Stimulated activated naive CD4-positive, alpha-beta T cell (primary cell): Measurements from ENCODE around the gene FCRL5.

ENCODE experiments used
- DNase-seq, 6 experiments: peaks; one replicate each; lab custom pipeline; 2025; lab: John Stamatoyannopoulos, UW

The FCRL5 gene

DNA sequence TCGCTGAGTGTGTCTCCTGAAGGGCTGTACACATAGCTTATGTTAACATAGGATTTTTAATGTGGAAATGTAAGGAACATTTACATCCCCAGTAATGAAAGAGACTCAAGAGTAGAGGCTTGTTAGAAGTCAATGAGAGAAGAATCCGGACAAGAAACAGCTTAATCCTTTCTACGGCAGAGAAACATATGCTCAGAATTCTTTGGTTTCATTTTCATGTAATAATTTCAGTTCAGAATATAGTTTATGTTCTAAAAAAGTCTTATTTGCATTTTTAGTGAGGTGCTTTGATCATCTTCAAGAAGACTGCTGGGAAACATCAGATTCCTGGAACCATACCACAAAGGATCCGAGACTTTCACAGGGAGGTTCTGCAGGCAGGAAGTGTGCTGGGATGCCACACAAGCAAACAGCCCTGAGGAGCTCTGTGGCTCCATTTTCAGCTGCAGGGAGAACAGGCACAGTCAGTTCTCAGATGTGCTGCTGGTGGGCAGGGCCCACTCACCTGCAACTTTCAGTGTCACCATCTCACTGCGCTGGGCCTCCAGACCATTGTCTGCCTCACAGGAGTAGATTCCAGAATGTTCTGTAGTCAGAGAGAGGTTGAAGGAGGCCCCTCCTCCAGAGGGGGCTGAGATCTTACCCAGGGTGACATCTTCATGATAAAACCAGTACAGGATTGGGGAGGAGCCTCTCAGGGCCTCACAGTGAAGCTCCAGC lies 28.4 kb downstream of the FCRL5 start:
- DNase-seq = no peak

- no peak for DNase-seq
These were observed 31.3 kb downstream of the FCRL5 start for GRCh38 chr1:157521056-157521455.

DNA sequence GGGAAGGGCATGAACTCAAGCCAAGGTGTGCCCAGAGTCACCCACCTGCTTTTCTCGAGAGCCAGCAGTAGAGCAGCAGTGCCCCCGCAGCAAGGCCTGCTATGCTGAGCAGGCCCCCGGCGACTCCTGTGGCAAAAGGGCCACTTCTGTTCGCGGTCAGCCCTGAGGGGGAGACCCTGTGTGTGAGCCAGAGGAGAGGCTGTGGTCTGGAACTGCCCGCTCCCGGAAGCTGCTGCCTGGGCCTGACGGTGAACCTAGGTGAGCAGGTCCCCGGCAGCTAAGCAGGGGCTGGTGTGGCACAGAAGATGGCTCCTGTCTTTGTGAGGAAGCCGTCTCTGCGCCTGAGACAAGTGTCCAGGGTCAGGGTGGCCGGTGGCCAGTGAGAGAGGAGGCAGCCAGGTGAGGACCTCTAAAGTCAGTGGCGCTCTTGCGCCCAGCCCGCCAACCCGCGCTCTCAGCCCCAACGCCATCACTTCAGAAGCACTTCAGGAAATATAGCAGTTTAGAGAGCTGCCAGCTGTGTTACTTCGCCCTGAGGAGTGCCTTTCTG lies 31.9 kb downstream of the FCRL5 start:
- no peak for DNase-seq

- DNase-seq = no peak
These were observed 32.9 kb downstream of the FCRL5 start for GRCh38 chr1:157519451-157519850.

GRCh38 chr1:157517016-157517415 lies 35.3 kb downstream of the FCRL5 start:
- DNase-seq = no peak

GRCh38 chr1:157515709-157516108 lies 36.6 kb downstream of the FCRL5 start:
- no peak for DNase-seq

- no peak for DNase-seq
These were observed 37.2 kb downstream of the FCRL5 start for GRCh38 chr1:157515141-157515540.

- no peak for DNase-seq
These were observed 40.0 kb downstream of the FCRL5 start for GRCh38 chr1:157512036-157512969.

GRCh38 chr1:157509546-157510232 lies 42.6 kb downstream of the FCRL5 start:
- DNase-seq = no peak

- no peak for DNase-seq
These were observed 46.6 kb downstream of the FCRL5 start for GRCh38 chr1:157505481-157506272.

- no peak for DNase-seq
These were observed 47.7 kb downstream of the FCRL5 start for GRCh38 chr1:157504646-157505045.

- no peak for DNase-seq
These were observed 52.8 kb downstream of the FCRL5 start for GRCh38 chr1:157499521-157499920.

- no peak for DNase-seq
These were observed 53.6 kb downstream of the FCRL5 start for GRCh38 chr1:157498736-157499090.

GRCh38 chr1:157497987-157498735 lies 54.2 kb downstream of the FCRL5 start:
- no peak for DNase-seq

GRCh38 chr1:157497284-157497683 lies 55.0 kb downstream of the FCRL5 start:
- no peak for DNase-seq

DNA sequence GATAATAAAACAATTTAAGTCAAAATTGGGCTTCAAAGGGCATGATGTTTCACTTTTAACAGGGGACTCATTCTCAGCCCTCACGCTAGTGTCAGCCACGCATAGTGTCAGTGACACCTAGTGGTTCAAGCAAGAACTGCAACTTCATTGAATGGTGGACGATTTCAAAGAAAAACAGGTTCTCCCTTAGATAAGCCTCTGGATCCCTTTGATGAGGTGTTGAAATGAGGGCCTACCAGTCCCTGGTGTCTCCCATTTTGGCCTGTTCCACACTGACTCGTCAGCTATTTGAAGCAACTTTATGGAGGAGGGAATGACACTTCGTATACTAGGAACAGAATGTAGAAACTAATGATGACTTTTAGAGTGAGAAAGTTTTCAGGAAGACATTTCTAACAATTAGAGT lies 56.2 kb downstream of the FCRL5 start:
- DNase-seq = peak in 3 of 6 experiments; percentile 10 to 30 (median 26)

DNA sequence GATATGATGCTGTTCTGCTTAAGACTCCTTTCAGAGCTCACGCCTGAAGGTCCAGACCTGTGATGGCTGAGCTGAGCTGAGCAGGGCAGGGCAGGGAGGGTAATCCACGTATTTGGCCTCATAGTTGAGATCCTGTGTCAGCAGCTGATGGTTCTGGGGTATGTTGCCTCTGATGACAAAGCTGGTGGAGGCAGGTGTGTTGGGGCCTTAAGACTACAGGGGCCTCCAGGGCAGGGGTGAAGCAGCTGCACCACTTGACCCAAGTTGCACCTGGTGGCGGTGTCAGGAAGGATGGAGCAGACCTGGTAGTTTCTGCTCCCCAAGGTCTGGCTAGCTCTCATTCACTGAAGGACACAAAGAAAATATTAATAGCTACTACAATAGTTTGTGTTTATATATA lies 57.0 kb downstream of the FCRL5 start:
- DNase-seq = no peak

- DNase-seq = no peak
These were observed 58.2 kb downstream of the FCRL5 start for GRCh38 chr1:157494093-157494492.

GRCh38 chr1:157490467-157491165 lies 61.7 kb downstream of the FCRL5 start:
- DNase-seq = peak in 3 of 6 experiments; percentile 2 to 18 (median 5)

GRCh38 chr1:157488156-157488555 lies 64.2 kb downstream of the FCRL5 start:
- no peak for DNase-seq
